ENCODE data around the gene ATG4A.

DNA sequence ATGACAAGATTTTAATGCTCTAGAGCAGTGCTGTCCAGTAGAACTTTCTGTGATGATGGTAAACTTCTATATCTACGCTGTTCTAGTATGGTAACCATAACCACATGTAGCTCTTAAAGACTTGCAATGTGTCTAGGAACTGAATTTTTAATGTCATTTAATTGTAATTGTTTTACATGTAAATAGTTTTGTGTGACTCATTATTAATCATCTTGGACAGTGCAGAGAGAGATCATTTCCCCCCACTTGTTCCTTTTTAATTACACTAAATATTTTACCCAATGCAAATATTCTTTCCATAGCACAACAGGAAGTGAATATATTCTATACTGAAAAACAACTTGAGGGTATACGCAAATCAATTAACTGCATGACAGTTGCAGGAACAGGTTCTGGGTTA lies 5.8 kb downstream of the ATG4A start:
- TF ChIP-seq, protein P1, sequence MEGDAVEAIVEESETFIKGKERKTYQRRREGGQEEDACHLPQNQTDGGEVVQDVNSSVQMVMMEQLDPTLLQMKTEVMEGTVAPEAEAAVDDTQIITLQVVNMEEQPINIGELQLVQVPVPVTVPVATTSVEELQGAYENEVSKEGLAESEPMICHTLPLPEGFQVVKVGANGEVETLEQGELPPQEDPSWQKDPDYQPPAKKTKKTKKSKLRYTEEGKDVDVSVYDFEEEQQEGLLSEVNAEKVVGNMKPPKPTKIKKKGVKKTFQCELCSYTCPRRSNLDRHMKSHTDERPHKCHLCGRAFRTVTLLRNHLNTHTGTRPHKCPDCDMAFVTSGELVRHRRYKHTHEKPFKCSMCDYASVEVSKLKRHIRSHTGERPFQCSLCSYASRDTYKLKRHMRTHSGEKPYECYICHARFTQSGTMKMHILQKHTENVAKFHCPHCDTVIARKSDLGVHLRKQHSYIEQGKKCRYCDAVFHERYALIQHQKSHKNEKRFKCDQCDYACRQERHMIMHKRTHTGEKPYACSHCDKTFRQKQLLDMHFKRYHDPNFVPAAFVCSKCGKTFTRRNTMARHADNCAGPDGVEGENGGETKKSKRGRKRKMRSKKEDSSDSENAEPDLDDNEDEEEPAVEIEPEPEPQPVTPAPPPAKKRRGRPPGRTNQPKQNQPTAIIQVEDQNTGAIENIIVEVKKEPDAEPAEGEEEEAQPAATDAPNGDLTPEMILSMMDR (IDR thresholded peaks at IDR 0.05; ENCODE audit: poor library complexity), result no peak
- no peak for TF ChIP-seq EZH2phosphoT487 (IDR thresholded peaks at IDR 0.05; ENCODE audit: low read depth, severe bottlenecking, unreplicated experiment)
